NCI-H524 (cell line): ENCODE data around the gene KIAA0319L.
"Not testable (repeated sequence)": the region's sequence is repeated elsewhere in the genome, so short reads cannot be mapped to it uniquely, and the experiment has no call there.

Experiments used
- DNase-seq, 2 experiments: peaks; one replicate each; lab custom pipeline; 2025; lab: John Stamatoyannopoulos, UW

The KIAA0319L gene

GRCh38 chr1:35580949-35581388 lies 23.8 kb upstream of the KIAA0319L start:
- DNase-seq, result no peak

GRCh38 chr1:35577071-35577998 lies 20.1 kb upstream of the KIAA0319L start:
- no peak for DNase-seq

- not testable (repeated sequence) for DNase-seq
Observed at GRCh38 chr1:35576766-35577070, 19.5 kb upstream of the KIAA0319L start.

- DNase-seq, result no peak
Observed at GRCh38 chr1:35576061-35576765, 19.0 kb upstream of the KIAA0319L start.

GRCh38 chr1:35575416-35575958 lies 18.3 kb upstream of the KIAA0319L start:
- DNase-seq, result no peak

- DNase-seq, result no peak
Observed at GRCh38 chr1:35574655-35575415, 17.6 kb upstream of the KIAA0319L start.

GRCh38 chr1:35574125-35574654 lies 17.0 kb upstream of the KIAA0319L start:
- no peak for DNase-seq

- DNase-seq, result peak in 1 of 2 experiments; percentile 37
Observed at GRCh38 chr1:35573198-35574124, 16.3 kb upstream of the KIAA0319L start, which contains the start of gene TFAP2E. Gene TFAP2E, plus strand, starts transcription at chr1:35573314. Its CDS starts 264 bp downstream, at chr1:35573578.

- DNase-seq, result no peak
Observed at GRCh38 chr1:35572296-35572695, 15.1 kb upstream of the KIAA0319L start.

GRCh38 chr1:35571263-35571662 lies 14.1 kb upstream of the KIAA0319L start:
- DNase-seq, result no peak

GRCh38 chr1:35570589-35571137 lies 13.5 kb upstream of the KIAA0319L start:
- DNase-seq, result no peak

- DNase-seq, result no peak
Observed at GRCh38 chr1:35569936-35570335, 12.7 kb upstream of the KIAA0319L start.

- DNase-seq, result peak; percentile 18 to 69
Observed at GRCh38 chr1:35568975-35569395, 11.8 kb upstream of the KIAA0319L start.

GRCh38 chr1:35567947-35568558 lies 10.8 kb upstream of the KIAA0319L start:
- DNase-seq, result no peak

- no peak for DNase-seq
Observed at GRCh38 chr1:35565742-35566133, 8.5 kb upstream of the KIAA0319L start.

- no peak for DNase-seq
Observed at GRCh38 chr1:35564884-35565741, 7.9 kb upstream of the KIAA0319L start.

- peak; percentile 37 to 65 for DNase-seq
Observed at GRCh38 chr1:35564037-35564883, 7.1 kb upstream of the KIAA0319L start.

- DNase-seq, result no peak
Observed at GRCh38 chr1:35563166-35563565, 6.0 kb upstream of the KIAA0319L start.
